ENCODE measurements around the gene PLEKHM3.

PLEKHM3 gene

DNA sequence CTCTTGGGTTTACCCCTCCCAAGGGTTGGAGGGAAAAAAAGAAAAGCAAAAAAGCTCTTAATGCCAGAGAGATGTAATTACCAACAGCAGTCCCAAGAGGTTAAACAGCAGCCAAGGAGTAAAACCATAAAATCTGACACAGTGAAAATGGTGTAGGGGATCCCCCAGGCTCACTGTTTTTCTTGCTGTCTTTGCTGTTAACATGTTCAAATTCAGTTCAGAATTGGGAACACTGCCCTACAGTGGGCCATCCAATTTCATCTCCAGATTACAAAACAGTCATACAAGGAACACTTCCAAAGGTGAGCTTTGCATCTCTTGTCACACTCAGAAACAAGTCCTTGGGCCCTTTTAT is 54.5 kb downstream of the PLEKHM3 start:
- H3K4me3 ChIP-seq (replicated peaks; ENCODE audit: low read depth, low read length): no peak overlapping the region
- TF ChIP-seq, protein P1, sequence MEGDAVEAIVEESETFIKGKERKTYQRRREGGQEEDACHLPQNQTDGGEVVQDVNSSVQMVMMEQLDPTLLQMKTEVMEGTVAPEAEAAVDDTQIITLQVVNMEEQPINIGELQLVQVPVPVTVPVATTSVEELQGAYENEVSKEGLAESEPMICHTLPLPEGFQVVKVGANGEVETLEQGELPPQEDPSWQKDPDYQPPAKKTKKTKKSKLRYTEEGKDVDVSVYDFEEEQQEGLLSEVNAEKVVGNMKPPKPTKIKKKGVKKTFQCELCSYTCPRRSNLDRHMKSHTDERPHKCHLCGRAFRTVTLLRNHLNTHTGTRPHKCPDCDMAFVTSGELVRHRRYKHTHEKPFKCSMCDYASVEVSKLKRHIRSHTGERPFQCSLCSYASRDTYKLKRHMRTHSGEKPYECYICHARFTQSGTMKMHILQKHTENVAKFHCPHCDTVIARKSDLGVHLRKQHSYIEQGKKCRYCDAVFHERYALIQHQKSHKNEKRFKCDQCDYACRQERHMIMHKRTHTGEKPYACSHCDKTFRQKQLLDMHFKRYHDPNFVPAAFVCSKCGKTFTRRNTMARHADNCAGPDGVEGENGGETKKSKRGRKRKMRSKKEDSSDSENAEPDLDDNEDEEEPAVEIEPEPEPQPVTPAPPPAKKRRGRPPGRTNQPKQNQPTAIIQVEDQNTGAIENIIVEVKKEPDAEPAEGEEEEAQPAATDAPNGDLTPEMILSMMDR (IDR thresholded peaks at IDR 0.05; ENCODE audit: insufficient read depth, low read length, poor library complexity, severe bottlenecking): no peak
- H3K36me3 ChIP-seq (ENCODE audit: control insufficient read depth, insufficient read depth, low read length): no peaks in the 10 kb centered on the region
- H3K27me3 ChIP-seq (replicated peaks; ENCODE audit: control insufficient read depth, insufficient read depth, low read length): no peaks in the 10 kb centered on the region
- DNase-seq (ENCODE audit: extremely low read depth, insufficient read length): no peak

DNA sequence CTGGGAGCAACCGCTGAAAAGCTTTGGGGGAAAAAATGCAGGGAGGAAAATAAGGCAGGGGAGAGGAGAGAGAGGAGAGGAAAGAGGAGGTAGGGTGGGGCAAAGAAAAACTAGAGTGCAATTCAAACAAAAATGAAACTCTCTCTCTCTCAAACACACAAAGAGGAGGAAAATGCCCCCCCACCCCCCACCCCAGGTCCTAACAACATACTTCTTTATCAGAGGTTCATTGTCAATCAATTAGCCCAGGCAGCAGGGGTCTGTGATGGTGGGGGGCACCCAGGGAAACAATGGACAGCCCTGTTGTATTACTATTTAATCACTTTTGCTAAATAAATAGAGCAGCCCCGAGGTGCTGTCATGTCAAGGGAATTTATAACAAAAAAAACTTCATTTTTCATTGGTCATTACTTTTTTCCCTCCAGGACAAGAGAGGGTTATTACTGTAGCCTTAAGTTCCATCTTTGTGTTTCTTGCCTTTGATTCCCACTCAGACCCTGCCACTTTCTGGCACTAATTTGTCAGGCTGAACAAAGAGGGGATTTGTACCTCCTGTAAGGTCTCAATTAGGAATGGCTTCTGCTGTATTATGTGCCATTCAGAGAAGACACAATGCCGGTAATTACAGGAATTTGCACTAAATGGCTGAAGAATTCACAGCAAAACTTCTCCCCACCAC is 55.0 kb downstream of the PLEKHM3 start:
- H3K27me3 ChIP-seq (replicated peaks; ENCODE audit: control insufficient read depth, insufficient read depth, low read length): no peaks in the 10 kb centered on the region
- TF ChIP-seq, protein P1 (IDR thresholded peaks at IDR 0.05; ENCODE audit: insufficient read depth, low read length, poor library complexity, severe bottlenecking): no peak
- no peak overlapping the region for H3K4me3 ChIP-seq (replicated peaks; ENCODE audit: low read depth, low read length)
- H3K36me3 ChIP-seq (ENCODE audit: control insufficient read depth, insufficient read depth, low read length): no peaks in the 10 kb centered on the region
- no peak for DNase-seq (ENCODE audit: extremely low read depth, insufficient read length)

DNA sequence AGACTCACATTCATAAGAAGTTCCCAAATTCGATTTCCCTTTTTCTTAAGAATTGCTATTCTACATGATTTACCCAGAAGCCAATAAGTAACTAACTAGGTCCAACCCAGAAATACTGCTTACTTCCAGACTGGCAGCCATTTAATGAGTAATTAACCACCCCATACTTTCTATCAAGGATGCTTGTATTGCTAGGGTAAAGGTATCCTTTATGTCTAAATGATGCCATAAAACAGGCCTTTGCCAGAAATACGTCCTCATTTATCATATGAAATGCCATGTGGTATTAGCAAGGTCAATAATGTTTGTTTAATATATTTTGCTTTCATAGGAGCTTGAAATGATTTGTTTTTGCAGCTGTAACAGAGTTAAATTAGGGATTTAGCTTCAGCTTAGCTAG is 56.1 kb downstream of the PLEKHM3 start:
- TF ChIP-seq, protein P1 (IDR thresholded peaks at IDR 0.05; ENCODE audit: insufficient read depth, low read length, poor library complexity, severe bottlenecking): no peak
- Histone ChIP-seq H3K27me3 (replicated peaks; ENCODE audit: control insufficient read depth, insufficient read depth, low read length) (no peaks in the 10 kb centered on the region), H3K4me3 (replicated peaks; ENCODE audit: low read depth, low read length) (no peak overlapping the region), H3K36me3 (ENCODE audit: control insufficient read depth, insufficient read depth, low read length) (no peaks in the 10 kb centered on the region)
- DNase-seq (ENCODE audit: extremely low read depth, insufficient read length): no peak

DNA sequence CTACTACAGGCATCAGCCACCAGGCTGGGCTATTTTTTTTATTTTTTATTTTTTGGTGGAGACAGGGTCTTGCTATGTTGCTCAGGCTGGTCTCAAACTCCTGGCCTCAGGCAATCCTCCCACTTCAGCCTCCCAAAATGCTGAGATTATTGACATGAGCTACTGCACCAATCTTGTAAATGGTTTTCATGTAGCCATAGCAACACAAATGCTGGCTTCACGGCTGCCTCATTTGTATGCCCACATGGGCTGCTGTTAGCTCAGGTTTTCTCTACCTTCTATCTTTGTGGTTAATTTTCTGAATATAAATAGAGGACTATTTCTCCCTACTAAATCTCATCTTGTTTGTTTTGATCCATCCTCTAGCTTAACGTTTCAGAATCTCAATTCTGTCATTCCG is 58.2 kb downstream of the PLEKHM3 start:
- Histone ChIP-seq H3K27me3 (replicated peaks; ENCODE audit: control insufficient read depth, insufficient read depth, low read length) (no peaks in the 10 kb centered on the region), H3K4me3 (replicated peaks; ENCODE audit: low read depth, low read length) (no peak overlapping the region)

DNA sequence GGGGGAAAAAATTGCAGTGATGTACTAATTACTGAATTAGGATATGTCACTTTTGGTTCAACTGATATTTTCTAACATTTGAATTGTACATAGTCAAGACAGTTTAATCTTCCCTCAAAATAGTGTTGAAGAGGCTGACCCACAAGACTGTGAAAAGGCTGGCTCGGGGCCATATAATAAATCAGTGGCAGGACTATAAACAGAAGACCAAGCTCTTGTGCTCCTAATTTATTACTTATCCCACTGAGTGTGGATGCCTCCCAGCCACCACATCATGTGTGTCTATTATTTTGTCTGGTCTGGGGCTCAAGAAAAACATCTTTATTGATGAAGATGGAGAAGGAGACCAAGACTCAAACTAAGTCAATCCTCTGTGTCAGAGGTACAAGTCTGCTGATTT is 64.4 kb downstream of the PLEKHM3 start:
- Histone ChIP-seq H3K36me3 (ENCODE audit: control insufficient read depth, insufficient read depth, low read length) (no peaks in the 10 kb centered on the region), H3K27me3 (replicated peaks; ENCODE audit: control insufficient read depth, insufficient read depth, low read length) (no peaks in the 10 kb centered on the region), H3K4me3 (replicated peaks; ENCODE audit: low read depth, low read length) (no peak overlapping the region)
- TF ChIP-seq, protein P1 (IDR thresholded peaks at IDR 0.05; ENCODE audit: insufficient read depth, low read length, poor library complexity, severe bottlenecking): no peak
- DNase-seq (ENCODE audit: extremely low read depth, insufficient read length): no peak

More for the DNA sequence above, 58.2 kb downstream of the PLEKHM3 start:
- no peak for DNase-seq (ENCODE audit: extremely low read depth, insufficient read length)
- H3K36me3 ChIP-seq (ENCODE audit: control insufficient read depth, insufficient read depth, low read length): no peaks in the 10 kb centered on the region
- TF ChIP-seq, protein P1 (IDR thresholded peaks at IDR 0.05; ENCODE audit: insufficient read depth, low read length, poor library complexity, severe bottlenecking): no peak

DNA sequence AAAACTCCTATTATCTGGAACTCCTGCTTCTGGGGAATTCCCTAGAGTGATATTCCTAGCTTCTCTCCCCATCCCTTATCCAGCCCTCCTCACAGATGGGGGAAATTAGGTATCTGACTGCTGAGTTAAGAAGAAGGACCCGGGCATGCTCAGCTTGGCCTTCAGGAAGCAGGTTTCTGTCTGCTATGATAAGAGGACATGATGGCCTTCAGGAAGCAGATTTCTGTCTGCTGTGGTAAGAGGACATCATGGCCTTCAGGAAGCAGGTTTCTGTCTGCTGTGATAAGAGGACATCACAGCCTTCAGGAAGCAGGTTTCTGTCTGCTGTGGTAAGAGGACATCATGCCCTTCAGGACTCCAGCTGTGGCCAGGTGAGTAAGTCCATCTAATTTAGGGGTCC is 65.2 kb downstream of the PLEKHM3 start:
- no peak for DNase-seq (ENCODE audit: extremely low read depth, insufficient read length)
- TF ChIP-seq, protein P1 (IDR thresholded peaks at IDR 0.05; ENCODE audit: insufficient read depth, low read length, poor library complexity, severe bottlenecking): no peak

More for the DNA sequence above, 65.2 kb downstream of the PLEKHM3 start:
- Histone ChIP-seq H3K27me3 (replicated peaks; ENCODE audit: control insufficient read depth, insufficient read depth, low read length) (no peaks in the 10 kb centered on the region), H3K36me3 (ENCODE audit: control insufficient read depth, insufficient read depth, low read length) (no peaks in the 10 kb centered on the region), H3K4me3 (replicated peaks; ENCODE audit: low read depth, low read length) (no peak overlapping the region)

All from GM06990 (cell line).